Measurements from ENCODE around the gene TBL1XR1. TPM values are rescaled to one million over a fixed set of nuclear protein-coding genes. Genes with fewer than 3 reads are reported as not detected.

TBL1XR1 gene
- total RNA-seq, 1 experiment from 2014 or later, result 180 TPM

DNA sequence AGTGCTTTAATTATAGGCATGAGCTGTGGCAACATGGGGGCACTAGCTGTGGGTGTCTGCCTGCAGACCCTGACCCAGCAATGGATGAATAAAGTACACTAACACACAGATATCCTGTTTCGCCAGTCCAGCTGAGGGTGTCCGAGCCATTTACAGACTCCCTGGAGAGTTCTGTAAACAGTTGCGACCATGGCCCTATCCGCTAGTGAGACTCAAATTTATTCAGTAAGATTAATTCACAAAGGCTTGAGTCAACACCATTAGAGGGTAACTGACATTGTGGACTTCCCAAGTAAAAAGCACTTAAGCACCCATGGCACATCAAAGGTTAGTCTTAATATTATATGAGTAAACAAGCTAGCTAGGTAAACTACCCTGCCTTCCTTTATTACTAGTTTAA is 161.6 kb downstream of the TBL1XR1 start:
- H3K4me3 ChIP-seq (replicated peaks in 1 of 2; ENCODE audit: low read depth in 1 of 2, low read length in 2 of 2), result no peak overlapping the region
- no peak overlapping the region for H3K27ac ChIP-seq (ENCODE audit: low read depth, low read length)
- no TSS peak for BruUV-seq (replicated peaks)
- H4K20me1 ChIP-seq (ENCODE audit: insufficient read depth), result 0 out of 2 replicates have a peak, but pooled peaks cover 3% of the 10 kb centered on the region
- ChIA-PET RAD21 (ENCODE audit: low non-redundant PET in 1 of 2, low total read pairs in 2 of 2, uncharacterized antibody in 2 of 2, unreplicated experiment in 2 of 2) (no interaction called here), POLR2A (no interaction called here), CTCF (no interaction called here)
- H3K79me2 ChIP-seq (ENCODE audit: insufficient read depth, low read length), result peaks cover 8% of the 10 kb centered on the region
- peaks cover 15 to 32% of the 10 kb centered on the region in 2 experiments for H3K36me3 ChIP-seq (ENCODE audit: control insufficient read depth in 1 of 2, insufficient read depth in 2 of 2, low read length in 2 of 2)
- ATAC-seq (no peak), DNase-seq (ENCODE audit: low read depth, low spot score) (no peak)
- intact Hi-C loops (cut with micrococcal nuclease), result no loop called here
- no peaks in the 10 kb centered on the region for H3K27me3 ChIP-seq (ENCODE audit: insufficient read depth, low read length)
- H3K4me1 ChIP-seq (ENCODE audit: control insufficient read depth in 1 of 2, insufficient read depth in 2 of 2, low read length in 2 of 2), result peaks cover 9 to 27% of the 10 kb centered on the region in 2 experiments
- TF ChIP-seq SRF (IDR thresholded peaks at IDR 0.05; ENCODE audit: low read depth) (no peak), EZH2phosphoT487 (IDR thresholded peaks at IDR 0.05; ENCODE audit: borderline replicate concordance) (no peak), YY1 (IDR thresholded peaks at IDR 0.05; ENCODE audit: extremely low read depth, insufficient replicate concordance, low read depth, low read length) (no peak), EZH2 (IDR thresholded peaks at IDR 0.05) (no peak)
- 0 out of 2 replicates have a peak, but pooled peaks cover 3% of the 10 kb centered on the region for H3K9me2 ChIP-seq (ENCODE audit: insufficient read depth)
- no peak overlapping the region for H3K4me2 ChIP-seq (ENCODE audit: low read length)
- H3K9ac ChIP-seq (ENCODE audit: low read length), result no peak overlapping the region
- H2AFZ ChIP-seq (ENCODE audit: low read depth, low read length, poor library complexity, severe bottlenecking), result no peak overlapping the region
- H3K9me3 ChIP-seq (ENCODE audit: control insufficient read depth in 1 of 2, insufficient read depth in 1 of 2, low read depth in 1 of 2, low read length in 2 of 2), result no peaks in the 10 kb centered on the region

DNA sequence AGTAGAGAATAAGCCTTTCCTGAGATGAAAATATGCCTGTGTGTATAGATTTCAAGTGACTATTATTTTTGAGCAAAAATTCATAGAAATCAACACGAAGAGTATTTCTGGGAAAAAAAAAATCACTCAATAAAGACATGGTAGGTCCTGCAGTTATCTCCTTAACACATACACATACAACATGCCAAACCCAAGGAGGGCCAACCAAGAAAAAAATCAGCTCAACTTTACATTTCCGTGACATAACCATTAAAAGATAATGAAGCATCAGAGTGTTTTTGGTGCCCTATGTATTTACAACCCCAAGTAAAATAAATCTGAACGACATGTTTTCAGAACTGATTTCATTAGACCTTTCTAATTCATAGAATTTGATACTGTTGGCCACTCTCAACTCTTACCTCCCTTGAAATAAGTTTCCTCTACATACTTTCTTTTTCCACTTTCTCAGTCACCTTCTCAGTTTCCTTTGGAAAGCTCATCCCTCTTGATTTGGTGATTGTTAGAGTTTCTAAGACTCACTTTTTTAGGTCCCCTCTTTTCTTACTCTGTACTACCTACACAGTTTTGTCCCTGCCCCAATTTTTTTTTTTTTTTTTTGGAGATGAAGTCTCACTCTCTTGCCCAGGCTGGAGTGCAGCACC is 162.3 kb downstream of the TBL1XR1 start:
- RAD21 ChIA-PET (ENCODE audit: low non-redundant PET in 1 of 2, low total read pairs in 2 of 2, uncharacterized antibody in 2 of 2, unreplicated experiment in 2 of 2), result no interaction called here
- Histone ChIP-seq H3K9me3 (ENCODE audit: control insufficient read depth in 1 of 2, insufficient read depth in 1 of 2, low read depth in 1 of 2, low read length in 2 of 2) (no peaks in the 10 kb centered on the region), H2AFZ (ENCODE audit: low read depth, low read length, poor library complexity, severe bottlenecking) (no peak overlapping the region), H3K36me3 (ENCODE audit: control insufficient read depth in 1 of 2, insufficient read depth in 2 of 2, low read length in 2 of 2) (peaks cover 16 to 32% of the 10 kb centered on the region in 2 experiments), H3K9me2 (ENCODE audit: insufficient read depth) (0 out of 2 replicates have a peak, but pooled peaks cover 3% of the 10 kb centered on the region), H4K20me1 (ENCODE audit: insufficient read depth) (0 out of 2 replicates have a peak, but pooled peaks cover 3% of the 10 kb centered on the region), H3K4me2 (ENCODE audit: low read length) (no peak overlapping the region), H3K27me3 (ENCODE audit: insufficient read depth, low read length) (no peaks in the 10 kb centered on the region), H3K27ac (ENCODE audit: low read depth, low read length) (no peak overlapping the region), H3K4me1 (ENCODE audit: control insufficient read depth in 1 of 2, insufficient read depth in 2 of 2, low read length in 2 of 2) (peaks cover 2 to 20% of the 10 kb centered on the region in 2 experiments; a peak in 3 of 4 replicates), H3K9ac (ENCODE audit: low read length) (no peak overlapping the region), H3K79me2 (ENCODE audit: insufficient read depth, low read length) (peaks cover 8% of the 10 kb centered on the region), H3K4me3 (replicated peaks in 1 of 2; ENCODE audit: low read depth in 1 of 2, low read length in 2 of 2) (no peak overlapping the region)
- intact Hi-C loops (cut with micrococcal nuclease), result no loop called here
- CTCF ChIA-PET, result no interaction called here
- POLR2A ChIA-PET, result no interaction called here
- no TSS peak for BruUV-seq (replicated peaks)
- no peak for DNase-seq (ENCODE audit: low read depth, low spot score)
- ATAC-seq, result no peak
- no peak for TF ChIP-seq FOSL1 (IDR thresholded peaks at IDR 0.05; ENCODE audit: low read depth)
- no peak for TF ChIP-seq POLR2A (IDR thresholded peaks at IDR 0.05; ENCODE audit: borderline replicate concordance, extremely low read depth, insufficient read depth, insufficient read length)
- no peak for TF ChIP-seq EGR1 (IDR thresholded peaks at IDR 0.05; ENCODE audit: low read depth)
- TF ChIP-seq ZNF274 (IDR thresholded peaks at IDR 0.05; ENCODE audit: low read depth, low read length), result no peak
- TF ChIP-seq, protein P1, sequence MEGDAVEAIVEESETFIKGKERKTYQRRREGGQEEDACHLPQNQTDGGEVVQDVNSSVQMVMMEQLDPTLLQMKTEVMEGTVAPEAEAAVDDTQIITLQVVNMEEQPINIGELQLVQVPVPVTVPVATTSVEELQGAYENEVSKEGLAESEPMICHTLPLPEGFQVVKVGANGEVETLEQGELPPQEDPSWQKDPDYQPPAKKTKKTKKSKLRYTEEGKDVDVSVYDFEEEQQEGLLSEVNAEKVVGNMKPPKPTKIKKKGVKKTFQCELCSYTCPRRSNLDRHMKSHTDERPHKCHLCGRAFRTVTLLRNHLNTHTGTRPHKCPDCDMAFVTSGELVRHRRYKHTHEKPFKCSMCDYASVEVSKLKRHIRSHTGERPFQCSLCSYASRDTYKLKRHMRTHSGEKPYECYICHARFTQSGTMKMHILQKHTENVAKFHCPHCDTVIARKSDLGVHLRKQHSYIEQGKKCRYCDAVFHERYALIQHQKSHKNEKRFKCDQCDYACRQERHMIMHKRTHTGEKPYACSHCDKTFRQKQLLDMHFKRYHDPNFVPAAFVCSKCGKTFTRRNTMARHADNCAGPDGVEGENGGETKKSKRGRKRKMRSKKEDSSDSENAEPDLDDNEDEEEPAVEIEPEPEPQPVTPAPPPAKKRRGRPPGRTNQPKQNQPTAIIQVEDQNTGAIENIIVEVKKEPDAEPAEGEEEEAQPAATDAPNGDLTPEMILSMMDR (IDR thresholded peaks at IDR 0.05 in 2 of 3, conservative IDR thresholded peaks at IDR 0.05 in 1 of 3; ENCODE audit: borderline replicate concordance in 1 of 3, insufficient read depth in 1 of 3, low read depth in 2 of 3, low read length in 2 of 3), result no peak
- no peak for TF ChIP-seq RAD21 (IDR thresholded peaks at IDR 0.05; ENCODE audit: low read depth)
- no peak for TF ChIP-seq CEBPB (IDR thresholded peaks at IDR 0.05; ENCODE audit: low read depth)
- TF ChIP-seq, protein P2, sequence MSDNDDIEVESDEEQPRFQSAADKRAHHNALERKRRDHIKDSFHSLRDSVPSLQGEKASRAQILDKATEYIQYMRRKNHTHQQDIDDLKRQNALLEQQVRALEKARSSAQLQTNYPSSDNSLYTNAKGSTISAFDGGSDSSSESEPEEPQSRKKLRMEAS (IDR thresholded peaks at IDR 0.05), result no peak
- no peak for TF ChIP-seq JUND (IDR thresholded peaks at IDR 0.05)
- no peak for TF ChIP-seq SIN3A (IDR thresholded peaks at IDR 0.05; ENCODE audit: low read depth)
- TF ChIP-seq, protein P3, sequence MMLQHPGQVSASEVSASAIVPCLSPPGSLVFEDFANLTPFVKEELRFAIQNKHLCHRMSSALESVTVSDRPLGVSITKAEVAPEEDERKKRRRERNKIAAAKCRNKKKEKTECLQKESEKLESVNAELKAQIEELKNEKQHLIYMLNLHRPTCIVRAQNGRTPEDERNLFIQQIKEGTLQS (IDR thresholded peaks at IDR 0.05), result no peak
- TF ChIP-seq TCF7L2 (IDR thresholded peaks at IDR 0.05; ENCODE audit: borderline replicate concordance, extremely low read depth, insufficient read depth, insufficient read length), result no peak
- TF ChIP-seq SP1 (IDR thresholded peaks at IDR 0.05; ENCODE audit: low read depth), result no peak

Measured in HCT116 (cell line).